ENCODE results near the gene KLHL26.
A peak's percentile ranks its signal among the peaks of the same experiment; 100 is the strongest.
"Not testable (repeated sequence)": the region's sequence is repeated elsewhere in the genome, so short reads cannot be mapped to it uniquely, and the experiment has no call there.

Gene KLHL26

DNA sequence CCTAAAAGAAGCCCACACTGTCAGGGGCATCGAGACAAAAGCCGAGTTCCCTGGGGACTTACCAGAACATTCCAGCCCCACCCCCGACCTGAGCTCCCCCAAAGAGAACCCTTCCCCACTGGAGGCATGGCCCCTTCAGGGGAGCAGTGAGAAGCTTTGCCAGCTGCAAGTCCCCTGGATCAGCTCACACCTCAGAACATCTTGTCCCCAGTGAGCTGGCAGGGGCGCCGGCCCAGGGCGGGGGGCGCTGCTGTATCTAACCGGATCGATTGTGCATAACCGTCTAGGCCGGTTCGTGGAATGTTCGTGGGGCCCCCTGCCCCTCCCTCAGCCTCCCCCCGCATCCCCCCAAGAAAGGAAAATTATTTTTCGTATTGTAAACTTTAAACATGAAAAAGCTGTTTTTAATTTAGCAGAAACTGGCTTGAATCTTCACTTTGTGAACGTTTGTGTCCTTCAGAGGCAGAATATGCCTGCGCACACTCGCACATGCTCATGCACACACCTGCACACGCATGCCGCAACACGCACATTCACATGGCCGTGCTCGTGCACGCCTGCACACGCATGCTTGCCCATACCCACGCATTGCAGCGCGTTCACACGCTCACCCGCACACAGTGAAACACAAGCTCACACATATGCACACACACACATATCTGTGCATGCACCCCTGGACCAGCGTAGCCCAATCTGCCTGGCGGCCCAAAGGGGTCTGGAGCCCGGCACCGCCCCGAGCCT lies 34.6 kb downstream of the KLHL26 start:
- no peak for DNase-seq
- intact Hi-C loops (cut with DNase I), result loop anchor here (5.0 to 10.0 kb wide), 2 partner anchors 64 to 163 kb away; partner anchors contain the start of genes CRLF1 and UPF1

DNA sequence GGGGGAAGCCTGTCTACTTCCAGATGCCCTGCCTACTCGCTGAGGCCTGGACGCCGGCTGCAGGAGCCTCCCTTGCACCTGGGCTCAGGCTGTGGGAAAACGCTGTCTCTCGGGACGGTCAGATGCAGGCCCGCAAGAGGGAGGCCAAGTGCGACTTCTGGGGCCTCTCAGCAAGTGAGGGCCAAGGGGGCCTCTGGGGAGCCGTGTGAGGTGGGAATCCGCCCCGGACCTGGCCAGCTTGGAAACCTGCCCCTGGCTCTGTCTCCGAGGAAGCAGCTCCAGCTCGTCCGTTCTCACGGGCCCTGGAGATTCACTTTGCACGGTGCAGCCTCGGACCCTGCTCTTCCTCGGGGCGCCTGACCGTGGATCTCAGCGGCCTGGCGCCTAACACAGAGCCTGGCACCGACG lies 35.2 kb downstream of the KLHL26 start:
- intact Hi-C loops (cut with DNase I), result loop anchor here (5.0 to 10.0 kb wide), 2 partner anchors 65 to 163 kb away; partner anchors contain the start of genes CRLF1 and UPF1
- DNase-seq, result no peak

DNA sequence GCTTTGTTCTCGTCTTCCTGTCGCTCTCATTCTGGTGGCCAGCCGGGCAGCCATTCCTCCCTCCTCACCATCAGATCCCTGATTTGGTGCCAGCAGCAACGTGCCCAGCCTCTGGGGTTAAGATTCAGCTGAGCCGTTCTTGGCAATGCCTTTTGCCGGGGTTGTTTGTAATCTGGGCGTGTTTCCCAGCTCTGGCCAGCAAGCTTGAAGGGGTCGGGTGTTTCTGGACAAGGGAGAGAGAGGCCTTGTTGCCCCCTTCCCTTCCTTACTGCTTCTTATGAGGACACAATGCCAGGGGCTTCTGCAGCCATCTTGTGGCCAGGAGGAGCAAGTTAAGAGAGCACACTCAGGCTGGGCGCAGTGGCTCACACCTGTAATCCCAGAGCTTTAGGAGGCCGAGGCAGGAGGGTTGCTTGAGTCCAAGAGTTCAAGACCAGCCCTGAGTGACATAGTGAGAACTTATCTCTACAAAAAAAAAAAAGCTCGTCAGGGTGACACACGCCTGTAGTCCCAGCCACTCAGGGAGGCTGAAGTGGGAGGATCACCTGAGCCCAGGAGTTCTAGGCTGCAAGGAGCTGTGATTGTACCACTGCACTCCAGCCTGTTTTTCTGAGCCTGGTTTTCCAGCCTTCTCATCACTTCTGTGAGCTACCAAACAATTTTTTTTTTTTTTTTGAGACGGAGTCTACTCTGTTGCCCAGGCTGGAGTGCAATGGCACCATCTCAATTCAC lies 35.9 kb downstream of the KLHL26 start:
- intact Hi-C loops (cut with DNase I), result loop anchor here (5.0 to 10.0 kb wide), 2 partner anchors 65 to 162 kb away; partner anchors contain the start of genes CRLF1 and UPF1

DNA sequence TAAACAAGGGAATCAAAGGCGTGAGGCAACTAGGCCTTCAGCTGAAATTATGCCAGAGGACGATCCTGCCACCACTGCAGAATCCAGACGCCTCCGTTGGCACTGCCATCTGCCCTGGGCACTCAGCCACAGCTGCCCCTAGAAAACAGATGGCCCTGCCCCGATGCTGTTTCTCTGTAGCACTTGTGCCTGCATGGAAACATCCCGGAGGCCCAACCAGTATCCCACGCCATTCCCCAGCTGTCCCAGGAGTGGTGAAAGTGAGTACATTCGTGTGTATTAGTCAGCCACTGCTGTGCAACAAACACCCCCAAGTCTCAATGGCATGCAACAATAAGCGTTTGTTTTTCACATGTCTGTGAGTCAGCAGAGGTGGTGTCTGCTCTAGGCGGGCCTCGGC lies 37.8 kb downstream of the KLHL26 start:
- intact Hi-C loops (cut with DNase I), result loop anchor here (5.0 to 10.0 kb wide), 2 partner anchors 67 to 160 kb away; partner anchors contain the start of genes CRLF1 and UPF1
- peak in 38 of 42 donors; percentile 37 to 82 (median 62) for DNase-seq

More for the DNA sequence above, 35.9 kb downstream of the KLHL26 start:
- peak in 28 of 42 donors; percentile 16 to 80 (median 60) for DNase-seq

DNA sequence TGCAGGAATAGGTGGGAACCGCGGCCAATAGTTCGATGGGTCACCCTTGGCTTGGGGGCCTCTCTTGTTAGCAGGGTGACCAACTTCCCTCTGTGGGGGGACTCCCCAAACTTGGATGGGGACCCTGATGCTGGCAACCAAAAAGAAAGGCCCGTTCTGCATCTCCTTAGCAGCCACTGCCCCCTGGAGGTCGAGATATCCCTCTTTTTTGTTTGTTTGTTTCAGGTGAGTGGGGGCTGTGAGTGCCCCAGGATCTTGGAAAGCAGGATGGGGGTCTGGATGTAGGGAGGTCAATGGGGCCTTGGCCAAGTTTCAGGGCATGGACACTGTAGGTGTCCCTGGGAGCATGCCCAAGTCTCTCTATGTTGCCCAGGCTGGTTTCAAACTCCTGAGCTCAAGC lies 39.0 kb downstream of the KLHL26 start:
- intact Hi-C loops (cut with DNase I), result loop anchor here (10.0 kb wide), 1 partner anchor 159 kb away; the partner anchor contains the start of gene UPF1
- no peak for DNase-seq

DNA sequence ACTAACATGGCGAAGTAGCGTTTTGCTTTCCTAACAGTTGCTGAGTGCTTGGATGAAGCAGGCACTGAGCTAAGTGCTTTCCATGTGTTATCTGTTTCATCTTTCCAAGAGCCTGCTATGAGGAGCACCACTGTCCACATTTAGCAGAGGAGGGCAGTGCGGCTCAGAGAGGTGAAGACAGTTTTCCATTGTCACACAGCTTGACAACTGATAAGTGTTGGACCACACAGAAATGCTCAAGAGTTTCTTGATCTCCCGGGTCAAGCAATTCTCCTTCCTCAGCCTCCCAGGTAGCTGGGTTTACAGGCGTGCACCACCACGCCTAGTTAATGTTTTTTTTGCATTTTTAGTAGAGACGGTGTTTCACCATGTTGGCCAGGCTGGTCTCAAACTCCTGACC lies 39.9 kb downstream of the KLHL26 start:
- DNase-seq, result no peak
- intact Hi-C loops (cut with DNase I), result loop anchor here (10.0 kb wide), 1 partner anchor 158 kb away; the partner anchor contains the start of gene UPF1

DNA sequence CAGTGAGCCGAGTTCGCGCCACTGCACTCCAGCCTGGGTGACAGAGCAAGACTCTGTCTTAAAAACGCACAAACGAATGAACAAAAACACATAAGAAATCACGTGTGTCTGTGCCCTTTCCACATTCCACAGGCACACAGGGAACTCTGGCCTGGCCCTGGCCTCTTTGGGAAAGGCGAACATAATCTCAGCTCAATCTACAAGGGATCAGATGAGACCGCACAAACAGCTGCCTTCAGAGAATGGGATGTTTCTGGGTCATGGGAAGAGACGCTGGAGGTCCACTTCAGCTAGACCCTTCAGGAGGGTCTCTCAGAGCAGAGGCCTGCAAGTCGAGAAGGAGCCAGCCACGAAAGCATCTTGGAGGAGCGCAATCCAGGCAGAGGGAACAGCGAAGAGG lies 40.3 kb downstream of the KLHL26 start:
- intact Hi-C loops (cut with DNase I), result loop anchor here (10.0 kb wide), 1 partner anchor 158 kb away; the partner anchor contains the start of gene UPF1
- DNase-seq, result no peak

DNA sequence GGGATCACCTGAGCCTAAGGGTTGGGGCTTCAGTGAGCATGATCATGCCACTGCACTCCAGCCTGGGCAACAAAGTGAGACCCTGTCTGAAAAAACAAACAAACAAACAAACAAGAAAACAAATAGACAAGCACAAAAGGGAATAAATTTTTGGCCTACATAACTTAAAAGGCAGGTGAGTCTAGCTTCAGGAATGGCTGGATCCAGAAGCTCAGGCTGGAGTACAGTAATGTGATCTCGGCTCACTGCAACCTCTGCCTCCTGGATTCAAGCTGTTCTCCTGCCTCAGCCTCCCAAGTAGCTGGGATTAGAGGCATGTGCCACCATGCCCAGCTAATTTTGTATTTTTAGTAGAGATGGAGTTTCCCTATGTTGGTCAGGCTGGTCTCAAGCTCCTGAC lies 43.3 kb downstream of the KLHL26 start:
- intact Hi-C loops (cut with DNase I); DNase-seq: not testable (repeated sequence)

DNA sequence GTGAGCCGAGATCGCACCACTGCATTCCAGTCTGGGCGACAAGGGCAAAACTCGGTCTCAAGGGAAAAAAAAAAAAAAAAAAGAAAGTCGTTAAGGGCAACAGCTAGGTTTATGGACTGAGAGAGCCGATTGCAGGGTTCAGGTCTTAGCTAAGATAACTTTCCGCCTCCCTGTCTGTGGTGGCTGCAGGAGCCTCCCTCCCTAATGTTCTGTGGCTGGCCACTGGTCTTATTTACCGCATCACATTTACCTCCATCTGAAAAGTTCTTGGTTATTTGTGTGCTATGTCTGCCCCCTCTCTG lies 45.9 kb downstream of the KLHL26 start:
- DNase-seq, result no peak

DNA sequence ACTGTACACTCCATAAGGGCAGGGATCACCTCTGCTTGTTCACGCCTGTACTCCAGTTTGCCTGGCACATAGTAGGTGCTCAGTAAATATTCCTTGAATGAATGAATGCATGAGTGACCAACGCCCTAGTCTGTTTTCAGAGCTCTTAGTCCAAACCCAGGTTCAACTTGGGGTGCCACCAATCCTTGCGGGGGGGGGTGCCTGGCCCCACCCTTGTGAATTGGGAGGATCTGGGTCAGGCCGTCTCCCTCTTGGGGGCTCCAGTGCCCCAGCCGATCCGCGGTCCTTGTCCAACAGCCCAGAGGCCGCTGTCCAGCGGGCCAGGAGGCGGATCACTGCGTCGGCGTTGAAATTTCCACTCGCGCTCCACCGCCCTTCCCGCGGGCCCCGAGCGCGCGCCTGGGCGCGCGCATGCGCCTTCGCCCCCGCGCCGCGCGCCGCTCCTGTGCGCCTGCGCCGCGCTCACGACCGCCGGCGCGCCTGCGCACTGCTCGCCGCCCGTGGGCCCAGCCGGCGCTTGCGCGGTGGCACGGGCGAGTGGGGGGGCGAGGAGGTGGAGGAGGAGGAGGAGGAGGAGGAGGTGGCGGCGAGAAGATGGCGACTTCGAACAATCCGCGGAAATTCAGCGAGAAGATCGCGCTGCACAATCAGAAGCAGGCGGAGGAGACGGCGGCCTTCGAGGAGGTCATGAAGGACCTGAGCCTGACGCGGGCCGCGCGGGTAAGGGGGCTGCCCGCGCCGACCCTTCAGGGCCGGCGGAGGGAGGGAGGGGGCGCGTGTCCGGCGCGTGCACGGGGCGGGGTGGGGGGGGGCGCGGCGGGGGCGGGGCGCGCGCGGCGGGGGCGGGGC lies 46.5 kb downstream of the KLHL26 start, which contains the start of gene CRTC1:
TSS of gene CRTC1 (plus strand) at position 572 of the 849 bp plus-strand sequence. CDS start at position 595, 23 bp downstream.
- peak; percentile 45 to 91 (median 81) for DNase-seq
- intact Hi-C loops (cut with DNase I), result no loop called here

More for the DNA sequence above, 45.9 kb downstream of the KLHL26 start:
- intact Hi-C loops (cut with DNase I), result no loop called here

DNA sequence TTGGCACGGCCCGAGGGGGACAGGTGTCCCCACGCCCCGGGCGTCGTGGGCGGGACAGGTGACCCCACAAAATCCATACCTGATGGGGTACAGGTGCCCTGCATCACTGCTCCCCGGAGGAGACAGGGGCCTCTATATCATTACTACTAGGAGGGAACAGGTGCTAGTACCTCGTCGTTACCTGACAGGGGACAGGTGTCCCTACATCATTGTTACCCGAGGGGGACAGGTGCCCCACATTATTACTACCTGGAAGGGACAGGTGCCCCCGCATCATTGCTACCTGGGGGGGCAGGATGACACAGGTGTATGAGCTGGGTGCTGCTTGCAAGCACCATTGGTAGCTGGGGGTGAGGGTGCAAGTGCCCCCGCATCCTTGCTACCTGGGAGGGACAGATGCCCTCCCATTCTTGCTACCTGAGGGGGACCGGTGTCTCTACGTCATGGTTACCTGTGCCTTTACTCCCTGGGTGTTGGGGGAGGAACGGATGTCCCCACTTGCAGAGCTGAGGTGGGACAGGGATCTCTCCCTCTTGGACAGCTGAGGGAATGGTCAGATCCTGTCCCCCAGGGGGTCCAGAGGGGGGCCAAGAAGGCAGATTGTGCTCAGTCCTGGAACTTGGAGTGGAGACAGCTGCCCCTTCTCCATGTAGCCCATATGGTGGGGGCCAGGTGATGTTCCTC lies 47.3 kb downstream of the KLHL26 start:
- intact Hi-C loops (cut with DNase I), result no loop called here

DNA sequence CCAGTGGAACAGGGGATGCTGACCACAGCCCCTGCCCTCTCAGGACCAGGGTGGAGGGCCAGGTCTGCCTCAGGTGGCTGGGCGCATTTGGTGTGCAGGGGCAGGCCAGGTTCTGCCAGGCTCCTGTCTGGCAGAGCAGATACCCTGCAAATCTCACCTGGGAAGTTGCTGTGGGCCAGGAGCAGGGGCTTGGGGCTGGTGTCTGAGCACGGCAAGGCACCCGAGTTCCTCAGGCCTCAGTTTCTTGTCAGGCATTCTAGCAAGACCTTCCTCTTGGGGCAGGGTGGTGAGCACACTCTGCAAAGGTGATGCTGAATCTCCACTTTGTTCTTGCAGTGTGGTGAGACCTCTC lies 47.8 kb downstream of the KLHL26 start:
- DNase-seq, result no peak
- intact Hi-C loops (cut with DNase I), result no loop called here

More for the DNA sequence above, 47.3 kb downstream of the KLHL26 start:
- no peak for DNase-seq

DNA sequence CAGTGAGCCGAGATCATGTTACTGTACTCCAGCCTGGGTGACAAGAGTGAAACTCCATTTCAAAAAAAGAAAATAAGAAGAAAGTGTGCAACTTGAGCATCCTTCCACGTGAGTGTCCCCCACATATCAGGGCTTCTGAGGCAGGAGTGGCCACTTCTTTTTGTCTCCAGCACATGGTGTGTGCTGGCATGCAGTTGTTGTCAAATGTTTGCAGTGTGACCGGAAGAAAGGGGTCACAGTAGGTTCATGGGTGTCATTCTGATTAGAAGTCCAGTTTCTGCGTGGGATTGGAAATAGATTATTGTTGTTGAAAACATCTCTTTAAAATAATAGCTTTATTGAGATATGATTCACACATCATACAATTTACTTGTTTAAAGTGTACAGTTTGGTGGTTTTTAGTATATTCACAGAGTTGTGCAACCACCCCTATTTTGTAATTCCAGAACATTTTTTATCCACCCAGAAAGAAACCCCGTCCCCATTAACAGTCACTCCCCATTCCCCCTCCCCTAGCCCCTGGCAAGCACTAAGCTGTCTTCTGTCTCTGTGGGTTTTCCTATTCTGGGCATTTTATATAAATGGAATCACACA lies 48.9 kb downstream of the KLHL26 start:
- intact Hi-C loops (cut with DNase I), result no loop called here

DNA sequence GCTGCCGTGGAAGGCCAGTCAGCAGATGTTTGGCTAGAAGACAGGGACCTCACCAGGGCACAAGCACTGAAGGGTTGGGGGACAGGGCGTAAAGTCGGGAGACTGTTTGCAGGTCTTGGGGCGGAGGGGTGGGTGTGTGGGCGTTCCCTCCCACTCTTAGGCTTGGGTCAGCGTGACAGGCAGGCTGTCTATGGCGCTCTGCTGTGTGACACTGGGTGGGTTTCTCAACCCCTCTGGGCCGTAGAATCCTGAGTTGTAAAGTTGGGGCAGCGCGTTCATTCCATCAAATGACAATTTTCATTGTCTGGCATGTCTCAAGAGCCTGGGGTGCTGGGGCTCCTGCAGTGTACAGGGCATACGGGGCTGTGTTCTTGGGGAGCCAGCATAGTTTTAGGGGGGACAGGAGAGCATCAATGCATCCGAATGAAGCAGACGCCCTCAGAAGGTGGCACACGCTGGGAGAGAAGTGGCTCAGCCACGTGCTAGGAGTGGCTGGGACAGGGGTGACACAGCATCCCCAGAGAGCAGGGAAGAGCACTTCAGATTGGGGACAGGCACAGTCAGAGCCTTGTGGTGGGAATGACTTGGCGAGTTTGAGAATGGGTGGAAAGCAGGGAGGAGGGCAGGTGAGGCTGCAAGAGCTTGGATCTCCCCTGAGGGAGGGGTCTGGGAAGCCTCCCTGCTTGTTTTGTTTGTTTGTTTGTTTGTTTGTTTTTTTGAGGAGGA lies 51.1 kb downstream of the KLHL26 start:
- DNase-seq, result no peak
- intact Hi-C loops (cut with DNase I), result no loop called here

More for the DNA sequence above, 48.9 kb downstream of the KLHL26 start:
- no peak for DNase-seq

DNA sequence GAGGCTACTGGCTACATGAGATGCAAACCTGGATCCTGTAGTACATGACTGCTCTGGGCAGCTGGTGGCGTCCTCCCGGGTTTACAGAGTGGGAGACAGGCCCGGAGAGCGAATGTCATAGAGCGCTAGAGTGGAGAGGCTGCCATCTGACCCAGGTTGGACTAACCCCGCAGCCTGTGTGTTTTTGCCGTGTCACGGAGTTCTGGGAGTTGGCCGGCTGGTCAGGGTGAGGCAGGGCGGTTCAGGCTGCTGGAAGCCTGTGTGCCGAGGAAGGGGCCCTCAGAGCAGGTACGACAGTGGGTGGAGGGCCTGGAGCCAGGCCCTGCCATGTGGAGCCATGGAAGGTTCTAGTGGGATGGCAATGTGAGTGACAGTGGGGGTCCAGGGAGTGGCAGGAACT lies 59.2 kb downstream of the KLHL26 start:
- DNase-seq, result no peak
- intact Hi-C loops (cut with DNase I), result no loop called here

DNA sequence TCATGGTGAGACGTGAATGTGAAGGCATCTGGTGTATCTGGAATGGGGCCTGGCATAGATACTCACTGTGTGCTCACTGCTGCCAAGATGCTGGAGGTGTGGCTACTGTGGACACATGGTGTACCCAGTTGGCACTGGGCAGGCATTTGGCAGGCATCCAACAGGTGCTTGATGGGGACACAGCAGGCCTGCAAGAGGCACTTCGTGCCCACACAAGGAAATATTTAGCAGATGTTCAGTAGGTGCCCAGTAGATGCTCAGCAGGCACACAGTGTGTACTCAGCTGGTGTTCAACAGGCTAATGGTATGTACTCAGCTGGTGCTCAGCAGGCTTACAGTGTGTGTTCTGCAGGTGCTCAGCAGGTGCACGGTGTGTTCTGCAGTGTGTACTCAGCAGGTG lies 60.9 kb downstream of the KLHL26 start:
- intact Hi-C loops (cut with DNase I), result no loop called here
- no peak for DNase-seq

DNA sequence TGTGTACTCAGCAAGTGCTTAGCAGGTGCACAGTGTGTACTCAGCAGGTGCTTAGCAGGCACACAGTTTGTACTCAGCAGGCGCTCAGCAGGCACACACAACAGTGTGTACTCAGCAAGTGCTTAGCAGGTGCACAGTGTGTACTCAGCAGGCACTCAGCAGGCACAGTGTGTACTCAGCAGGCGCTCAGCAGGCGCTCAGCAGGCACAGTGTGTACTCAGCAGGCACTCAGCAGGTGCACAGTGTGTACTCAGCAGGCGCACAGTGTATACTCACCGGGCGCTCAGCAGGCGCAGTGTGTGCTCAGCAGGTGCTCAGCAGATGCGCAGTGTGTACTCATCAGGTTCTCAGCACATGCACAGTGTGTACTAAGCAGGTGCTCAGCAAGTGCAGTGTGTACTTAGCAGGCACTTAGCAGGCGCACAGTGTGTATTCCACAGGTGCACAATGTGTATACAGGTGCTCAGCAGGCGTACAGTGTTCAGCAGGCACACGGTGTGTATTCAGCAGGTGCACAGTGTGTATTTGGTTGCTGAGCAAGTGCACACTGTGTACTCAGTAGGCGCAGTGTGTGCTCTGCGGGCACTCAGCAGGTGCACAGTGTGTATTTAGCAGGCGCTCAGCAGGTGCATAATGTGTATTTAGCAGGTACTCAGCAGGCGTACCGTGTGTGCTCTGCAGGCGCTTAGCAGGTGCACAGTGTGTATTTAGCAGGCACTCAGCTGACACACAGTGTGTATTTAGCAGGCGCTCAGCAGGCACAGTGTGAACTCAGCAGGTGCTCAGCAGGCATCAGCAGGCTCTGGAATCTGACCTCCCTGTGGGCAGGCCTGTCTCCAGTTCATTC lies 61.7 kb downstream of the KLHL26 start:
- intact Hi-C loops (cut with DNase I), result no loop called here
- DNase-seq, result no peak
